HL-60/S4 (cell line): ENCODE measurements around the gene DTNBP1.

Experiments used
- in situ Hi-C: fragments of 300-500 bp; cut with MboI; formaldehyde crosslinking; loops from 2 replicates; pipeline ENCODE4 v1.14.3; 2022; ENCODE audit warnings: low sequenced_read_pairs

The DTNBP1 gene

GRCh38 chr6:15536198-15536955 lies 126.5 kb downstream of the DTNBP1 start:
- in situ Hi-C loops, result no loop called here

GRCh38 chr6:15535495-15536197 lies 127.2 kb downstream of the DTNBP1 start:
- in situ Hi-C loops, result no loop called here

DNA sequence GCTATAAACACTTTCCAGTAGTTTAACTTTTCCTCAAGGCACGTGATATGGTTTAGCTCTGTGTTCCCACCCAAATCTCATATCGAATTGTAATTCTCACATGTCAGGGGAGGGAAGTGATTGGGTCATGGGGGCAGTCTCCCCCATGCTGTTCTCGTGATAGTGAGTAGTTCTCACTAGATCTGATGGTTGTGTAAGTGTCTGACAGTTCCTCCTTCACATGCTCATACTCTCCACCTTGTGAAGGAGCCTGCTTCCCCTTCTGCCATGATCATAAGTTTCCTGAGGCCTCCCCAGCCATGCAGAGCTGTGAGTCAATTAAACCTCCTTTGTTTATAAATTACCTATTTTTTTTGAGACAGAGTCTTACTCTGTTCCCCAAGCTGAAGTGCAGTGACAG lies 127.9 kb downstream of the DTNBP1 start:
- in situ Hi-C loops, result no loop called here

- in situ Hi-C loops, result no loop called here
Observed at GRCh38 chr6:15533379-15534026, 129.3 kb downstream of the DTNBP1 start.

GRCh38 chr6:15531973-15532372 lies 130.9 kb downstream of the DTNBP1 start:
- in situ Hi-C loops, result no loop called here

GRCh38 chr6:15530411-15530810 lies 132.4 kb downstream of the DTNBP1 start:
- in situ Hi-C loops, result no loop called here

GRCh38 chr6:15528870-15529269 lies 134.0 kb downstream of the DTNBP1 start:
- in situ Hi-C loops, result no loop called here

DNA sequence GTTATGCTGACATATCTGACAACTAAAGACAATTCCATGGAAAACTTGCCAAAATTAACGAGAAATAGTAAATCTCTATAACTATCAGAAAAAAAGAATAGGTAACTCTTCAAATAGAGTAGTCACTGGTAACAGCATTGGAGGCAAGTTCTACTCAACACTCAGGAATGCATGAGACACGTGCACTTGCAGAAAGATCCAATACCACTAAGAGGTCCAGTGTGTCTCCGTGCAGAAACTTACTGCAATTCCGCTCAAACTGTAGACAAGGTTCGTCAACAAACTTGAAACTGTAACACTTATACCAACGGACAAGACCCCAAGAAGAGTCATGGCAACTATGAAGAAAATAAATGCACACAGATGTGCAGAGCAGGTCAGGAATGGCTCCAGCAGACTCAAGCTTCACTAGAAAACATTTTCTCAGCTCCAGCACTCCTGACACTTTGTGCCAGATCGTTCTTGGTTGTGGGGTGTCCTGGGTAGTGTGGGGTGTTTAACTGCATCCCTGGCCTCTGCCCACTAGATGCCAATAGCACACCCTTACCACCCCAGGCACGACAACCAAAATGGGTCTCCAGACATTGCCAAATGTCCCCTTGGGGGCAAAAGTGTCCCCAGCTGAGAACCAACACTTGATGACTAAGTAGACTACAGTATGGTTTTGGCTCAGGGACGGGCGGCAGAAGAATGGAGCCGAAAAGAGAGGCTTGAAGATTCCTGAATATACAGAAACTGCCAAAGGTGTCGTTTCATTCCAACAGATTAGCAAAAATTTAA lies 134.8 kb downstream of the DTNBP1 start:
- in situ Hi-C loops, result no loop called here

- in situ Hi-C loops, result no loop called here
Observed at GRCh38 chr6:15526212-15526701, 136.6 kb downstream of the DTNBP1 start.

DNA sequence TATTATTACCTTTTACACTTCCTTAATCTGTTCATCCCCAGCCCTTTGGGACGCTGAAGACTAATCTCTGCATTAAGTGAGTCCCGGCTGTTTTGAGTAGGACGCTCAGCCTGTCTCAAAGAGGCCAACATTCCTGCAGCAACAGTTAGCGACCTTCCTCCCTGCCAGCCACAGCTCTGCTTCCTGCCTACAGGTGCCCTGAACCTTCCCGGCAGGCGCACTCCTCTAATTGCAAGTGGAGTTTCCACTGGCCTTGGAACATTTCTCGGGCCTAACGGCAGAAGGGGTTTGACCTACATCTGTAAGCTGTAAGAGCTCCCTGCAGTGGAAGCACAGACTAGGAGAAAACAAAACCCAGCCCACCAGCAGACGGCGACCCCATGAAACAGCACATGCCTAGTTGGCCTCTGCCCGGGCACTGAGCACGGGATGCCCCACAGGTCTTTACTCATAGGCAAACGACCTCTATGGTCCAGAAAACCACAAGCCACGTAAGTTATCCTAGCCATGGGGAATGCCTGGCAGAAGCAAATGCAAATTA lies 137.9 kb downstream of the DTNBP1 start:
- in situ Hi-C loops, result loop anchor here (25.0 kb wide), 1 partner anchor 687 kb away; no protein-coding TSS in a partner anchor

DNA sequence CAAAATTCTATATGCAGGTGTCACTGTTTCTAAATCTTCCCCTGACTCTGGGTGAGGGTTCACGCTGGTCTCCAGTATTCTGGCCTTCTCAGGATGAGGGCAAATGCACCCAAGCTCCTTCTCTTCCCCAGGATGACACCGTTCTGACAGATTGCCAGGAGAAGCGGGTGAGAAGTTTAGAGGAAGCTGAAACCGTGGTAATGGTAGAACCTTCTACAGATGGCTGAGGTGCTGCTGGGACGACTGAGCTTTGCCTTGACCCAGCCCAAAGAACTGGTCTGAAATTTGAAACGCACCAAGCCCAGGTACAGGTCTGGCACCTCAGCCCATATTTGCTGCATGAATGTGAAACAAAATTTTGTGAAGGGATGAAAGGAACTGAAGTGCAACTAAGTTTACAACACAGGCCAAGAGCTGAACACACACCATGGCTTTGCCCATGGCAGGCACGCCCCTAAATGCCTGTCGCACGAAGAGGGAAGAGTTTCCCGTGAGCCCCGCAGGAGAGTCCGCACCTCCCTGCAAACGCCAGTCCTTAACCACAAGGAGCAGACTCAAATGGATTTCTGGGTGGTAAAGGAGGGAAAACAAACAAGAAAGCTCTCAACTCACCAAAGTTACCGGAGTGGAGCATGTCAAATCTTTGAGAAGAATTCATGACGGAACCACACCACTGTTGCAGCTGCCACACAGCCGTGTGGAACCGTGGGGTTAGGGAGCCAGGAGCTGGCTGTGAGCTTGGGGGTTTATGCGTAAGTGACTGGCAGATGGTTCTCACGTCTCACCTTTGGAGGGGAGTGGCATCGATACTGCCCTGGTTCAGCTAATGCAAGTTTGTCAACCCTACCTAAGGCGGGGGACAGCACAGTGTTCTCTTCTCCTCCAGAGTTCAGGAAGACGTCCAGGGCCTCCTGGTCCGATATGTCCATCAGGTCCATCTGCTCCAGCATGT lies 138.9 kb downstream of the DTNBP1 start:
- in situ Hi-C loops, result loop anchor here (25.0 kb wide), 1 partner anchor 688 kb away; no protein-coding TSS in a partner anchor

GRCh38 chr6:15522856-15523529 lies 139.8 kb downstream of the DTNBP1 start:
- in situ Hi-C loops, result loop anchor here (25.0 kb wide), 1 partner anchor 689 kb away; no protein-coding TSS in a partner anchor

GRCh38 chr6:15522427-15522826 lies 140.4 kb downstream of the DTNBP1 start:
- in situ Hi-C loops, result loop anchor here (25.0 kb wide), 1 partner anchor 690 kb away; no protein-coding TSS in a partner anchor

- in situ Hi-C loops, result loop anchor here (25.0 kb wide), 1 partner anchor 690 kb away; no protein-coding TSS in a partner anchor
Observed at GRCh38 chr6:15522026-15522425, 140.8 kb downstream of the DTNBP1 start.

- in situ Hi-C loops, result loop anchor here (25.0 kb wide), 1 partner anchor 691 kb away; no protein-coding TSS in a partner anchor
Observed at GRCh38 chr6:15521582-15521981, 141.2 kb downstream of the DTNBP1 start.

- in situ Hi-C loops, result loop anchor here (25.0 kb wide), 1 partner anchor 692 kb away; no protein-coding TSS in a partner anchor
Observed at GRCh38 chr6:15520626-15521203, 142.1 kb downstream of the DTNBP1 start.

DNA sequence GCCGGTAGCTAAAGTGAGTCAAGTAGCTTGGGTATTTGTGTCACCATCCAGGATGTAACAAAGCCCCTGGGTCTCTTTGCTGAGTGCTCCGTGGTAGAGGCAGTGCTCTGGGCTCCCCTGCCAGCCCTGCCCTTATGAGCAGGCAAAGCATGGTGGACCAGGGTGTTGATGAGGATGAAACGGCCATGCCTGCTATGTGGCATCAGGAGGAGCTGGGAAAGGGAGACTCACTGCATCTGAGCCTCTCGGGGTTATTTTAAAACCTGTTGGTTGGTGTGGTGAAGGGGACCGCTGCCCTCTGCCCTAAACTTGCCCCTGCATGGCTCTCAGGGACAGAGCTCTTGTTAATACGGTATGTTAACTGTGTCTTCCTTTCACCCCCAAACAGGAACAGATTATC lies 143.1 kb downstream of the DTNBP1 start:
- in situ Hi-C loops, result loop anchor here (25.0 kb wide), 1 partner anchor 693 kb away; no protein-coding TSS in a partner anchor

- in situ Hi-C loops, result loop anchor here (25.0 kb wide), 1 partner anchor 693 kb away; no protein-coding TSS in a partner anchor
Observed at GRCh38 chr6:15518878-15519277, 143.9 kb downstream of the DTNBP1 start.
